ENCODE data around the gene IFITM2.

DNA sequence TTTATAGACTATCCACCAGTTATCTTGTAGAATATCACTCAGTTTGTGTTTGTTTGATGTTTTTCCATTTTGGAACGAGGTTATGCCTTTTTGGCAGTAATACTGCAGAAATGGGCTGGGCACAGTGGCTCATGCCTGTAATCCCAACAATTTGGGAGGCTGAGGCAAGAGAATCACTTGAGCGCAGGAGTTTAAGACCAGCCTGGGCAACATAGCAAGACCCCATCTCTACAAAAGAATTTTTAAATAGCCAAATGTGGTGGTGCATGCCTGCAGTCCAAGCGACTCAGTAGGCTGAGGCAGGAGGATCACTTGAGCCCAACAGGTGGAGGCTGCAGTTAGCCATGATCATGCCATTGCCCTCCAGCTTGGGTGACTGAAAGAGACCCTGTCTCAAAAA is 38.9 kb downstream of the IFITM2 start:
- no peak for TF ChIP-seq SALL2 (CRISPR knock-in tag; IDR thresholded peaks at IDR 0.05)
- TF ChIP-seq, protein P1, sequence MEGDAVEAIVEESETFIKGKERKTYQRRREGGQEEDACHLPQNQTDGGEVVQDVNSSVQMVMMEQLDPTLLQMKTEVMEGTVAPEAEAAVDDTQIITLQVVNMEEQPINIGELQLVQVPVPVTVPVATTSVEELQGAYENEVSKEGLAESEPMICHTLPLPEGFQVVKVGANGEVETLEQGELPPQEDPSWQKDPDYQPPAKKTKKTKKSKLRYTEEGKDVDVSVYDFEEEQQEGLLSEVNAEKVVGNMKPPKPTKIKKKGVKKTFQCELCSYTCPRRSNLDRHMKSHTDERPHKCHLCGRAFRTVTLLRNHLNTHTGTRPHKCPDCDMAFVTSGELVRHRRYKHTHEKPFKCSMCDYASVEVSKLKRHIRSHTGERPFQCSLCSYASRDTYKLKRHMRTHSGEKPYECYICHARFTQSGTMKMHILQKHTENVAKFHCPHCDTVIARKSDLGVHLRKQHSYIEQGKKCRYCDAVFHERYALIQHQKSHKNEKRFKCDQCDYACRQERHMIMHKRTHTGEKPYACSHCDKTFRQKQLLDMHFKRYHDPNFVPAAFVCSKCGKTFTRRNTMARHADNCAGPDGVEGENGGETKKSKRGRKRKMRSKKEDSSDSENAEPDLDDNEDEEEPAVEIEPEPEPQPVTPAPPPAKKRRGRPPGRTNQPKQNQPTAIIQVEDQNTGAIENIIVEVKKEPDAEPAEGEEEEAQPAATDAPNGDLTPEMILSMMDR (CRISPR knock-in tag; IDR thresholded peaks at IDR 0.05) = no peak
- no peak for TF ChIP-seq FOXK2 (IDR thresholded peaks at IDR 0.05)
- TF ChIP-seq TAF1 (CRISPR knock-in tag; IDR thresholded peaks at IDR 0.05) = no peak
- TF ChIP-seq HDAC2 (CRISPR knock-in tag; IDR thresholded peaks at IDR 0.05) = no peak
- TF ChIP-seq, protein P2, sequence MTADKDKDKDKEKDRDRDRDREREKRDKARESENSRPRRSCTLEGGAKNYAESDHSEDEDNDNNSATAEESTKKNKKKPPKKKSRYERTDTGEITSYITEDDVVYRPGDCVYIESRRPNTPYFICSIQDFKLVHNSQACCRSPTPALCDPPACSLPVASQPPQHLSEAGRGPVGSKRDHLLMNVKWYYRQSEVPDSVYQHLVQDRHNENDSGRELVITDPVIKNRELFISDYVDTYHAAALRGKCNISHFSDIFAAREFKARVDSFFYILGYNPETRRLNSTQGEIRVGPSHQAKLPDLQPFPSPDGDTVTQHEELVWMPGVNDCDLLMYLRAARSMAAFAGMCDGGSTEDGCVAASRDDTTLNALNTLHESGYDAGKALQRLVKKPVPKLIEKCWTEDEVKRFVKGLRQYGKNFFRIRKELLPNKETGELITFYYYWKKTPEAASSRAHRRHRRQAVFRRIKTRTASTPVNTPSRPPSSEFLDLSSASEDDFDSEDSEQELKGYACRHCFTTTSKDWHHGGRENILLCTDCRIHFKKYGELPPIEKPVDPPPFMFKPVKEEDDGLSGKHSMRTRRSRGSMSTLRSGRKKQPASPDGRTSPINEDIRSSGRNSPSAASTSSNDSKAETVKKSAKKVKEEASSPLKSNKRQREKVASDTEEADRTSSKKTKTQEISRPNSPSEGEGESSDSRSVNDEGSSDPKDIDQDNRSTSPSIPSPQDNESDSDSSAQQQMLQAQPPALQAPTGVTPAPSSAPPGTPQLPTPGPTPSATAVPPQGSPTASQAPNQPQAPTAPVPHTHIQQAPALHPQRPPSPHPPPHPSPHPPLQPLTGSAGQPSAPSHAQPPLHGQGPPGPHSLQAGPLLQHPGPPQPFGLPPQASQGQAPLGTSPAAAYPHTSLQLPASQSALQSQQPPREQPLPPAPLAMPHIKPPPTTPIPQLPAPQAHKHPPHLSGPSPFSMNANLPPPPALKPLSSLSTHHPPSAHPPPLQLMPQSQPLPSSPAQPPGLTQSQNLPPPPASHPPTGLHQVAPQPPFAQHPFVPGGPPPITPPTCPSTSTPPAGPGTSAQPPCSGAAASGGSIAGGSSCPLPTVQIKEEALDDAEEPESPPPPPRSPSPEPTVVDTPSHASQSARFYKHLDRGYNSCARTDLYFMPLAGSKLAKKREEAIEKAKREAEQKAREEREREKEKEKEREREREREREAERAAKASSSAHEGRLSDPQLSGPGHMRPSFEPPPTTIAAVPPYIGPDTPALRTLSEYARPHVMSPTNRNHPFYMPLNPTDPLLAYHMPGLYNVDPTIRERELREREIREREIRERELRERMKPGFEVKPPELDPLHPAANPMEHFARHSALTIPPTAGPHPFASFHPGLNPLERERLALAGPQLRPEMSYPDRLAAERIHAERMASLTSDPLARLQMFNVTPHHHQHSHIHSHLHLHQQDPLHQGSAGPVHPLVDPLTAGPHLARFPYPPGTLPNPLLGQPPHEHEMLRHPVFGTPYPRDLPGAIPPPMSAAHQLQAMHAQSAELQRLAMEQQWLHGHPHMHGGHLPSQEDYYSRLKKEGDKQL (CRISPR knock-in tag; IDR thresholded peaks at IDR 0.05; ENCODE audit: low read depth) = no peak
- TF ChIP-seq, protein P3, sequence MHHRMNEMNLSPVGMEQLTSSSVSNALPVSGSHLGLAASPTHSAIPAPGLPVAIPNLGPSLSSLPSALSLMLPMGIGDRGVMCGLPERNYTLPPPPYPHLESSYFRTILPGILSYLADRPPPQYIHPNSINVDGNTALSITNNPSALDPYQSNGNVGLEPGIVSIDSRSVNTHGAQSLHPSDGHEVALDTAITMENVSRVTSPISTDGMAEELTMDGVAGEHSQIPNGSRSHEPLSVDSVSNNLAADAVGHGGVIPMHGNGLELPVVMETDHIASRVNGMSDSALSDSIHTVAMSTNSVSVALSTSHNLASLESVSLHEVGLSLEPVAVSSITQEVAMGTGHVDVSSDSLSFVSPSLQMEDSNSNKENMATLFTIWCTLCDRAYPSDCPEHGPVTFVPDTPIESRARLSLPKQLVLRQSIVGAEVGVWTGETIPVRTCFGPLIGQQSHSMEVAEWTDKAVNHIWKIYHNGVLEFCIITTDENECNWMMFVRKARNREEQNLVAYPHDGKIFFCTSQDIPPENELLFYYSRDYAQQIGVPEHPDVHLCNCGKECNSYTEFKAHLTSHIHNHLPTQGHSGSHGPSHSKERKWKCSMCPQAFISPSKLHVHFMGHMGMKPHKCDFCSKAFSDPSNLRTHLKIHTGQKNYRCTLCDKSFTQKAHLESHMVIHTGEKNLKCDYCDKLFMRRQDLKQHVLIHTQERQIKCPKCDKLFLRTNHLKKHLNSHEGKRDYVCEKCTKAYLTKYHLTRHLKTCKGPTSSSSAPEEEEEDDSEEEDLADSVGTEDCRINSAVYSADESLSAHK (CRISPR knock-in tag; IDR thresholded peaks at IDR 0.05; ENCODE audit: borderline replicate concordance) = no peak
- no peak for TF ChIP-seq SUZ12 (IDR thresholded peaks at IDR 0.05; ENCODE audit: low read depth, low read length)
- no peak for TF ChIP-seq JUND (CRISPR knock-in tag; IDR thresholded peaks at IDR 0.05)
- no peak for TF ChIP-seq PHF8 (CRISPR knock-in tag; IDR thresholded peaks at IDR 0.05)
- TF ChIP-seq, protein P4, sequence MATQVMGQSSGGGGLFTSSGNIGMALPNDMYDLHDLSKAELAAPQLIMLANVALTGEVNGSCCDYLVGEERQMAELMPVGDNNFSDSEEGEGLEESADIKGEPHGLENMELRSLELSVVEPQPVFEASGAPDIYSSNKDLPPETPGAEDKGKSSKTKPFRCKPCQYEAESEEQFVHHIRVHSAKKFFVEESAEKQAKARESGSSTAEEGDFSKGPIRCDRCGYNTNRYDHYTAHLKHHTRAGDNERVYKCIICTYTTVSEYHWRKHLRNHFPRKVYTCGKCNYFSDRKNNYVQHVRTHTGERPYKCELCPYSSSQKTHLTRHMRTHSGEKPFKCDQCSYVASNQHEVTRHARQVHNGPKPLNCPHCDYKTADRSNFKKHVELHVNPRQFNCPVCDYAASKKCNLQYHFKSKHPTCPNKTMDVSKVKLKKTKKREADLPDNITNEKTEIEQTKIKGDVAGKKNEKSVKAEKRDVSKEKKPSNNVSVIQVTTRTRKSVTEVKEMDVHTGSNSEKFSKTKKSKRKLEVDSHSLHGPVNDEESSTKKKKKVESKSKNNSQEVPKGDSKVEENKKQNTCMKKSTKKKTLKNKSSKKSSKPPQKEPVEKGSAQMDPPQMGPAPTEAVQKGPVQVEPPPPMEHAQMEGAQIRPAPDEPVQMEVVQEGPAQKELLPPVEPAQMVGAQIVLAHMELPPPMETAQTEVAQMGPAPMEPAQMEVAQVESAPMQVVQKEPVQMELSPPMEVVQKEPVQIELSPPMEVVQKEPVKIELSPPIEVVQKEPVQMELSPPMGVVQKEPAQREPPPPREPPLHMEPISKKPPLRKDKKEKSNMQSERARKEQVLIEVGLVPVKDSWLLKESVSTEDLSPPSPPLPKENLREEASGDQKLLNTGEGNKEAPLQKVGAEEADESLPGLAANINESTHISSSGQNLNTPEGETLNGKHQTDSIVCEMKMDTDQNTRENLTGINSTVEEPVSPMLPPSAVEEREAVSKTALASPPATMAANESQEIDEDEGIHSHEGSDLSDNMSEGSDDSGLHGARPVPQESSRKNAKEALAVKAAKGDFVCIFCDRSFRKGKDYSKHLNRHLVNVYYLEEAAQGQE (IDR thresholded peaks at IDR 0.05; ENCODE audit: borderline replicate concordance in 1 of 2, low read depth in 1 of 2, low read length in 2 of 2) = no peak

All from HepG2 (cell line).